ENCODE results near the gene FBXL17.
"Not testable (repeated sequence)": the region's sequence is repeated elsewhere in the genome, so short reads cannot be mapped to it uniquely, and the experiment has no call there.

DNA sequence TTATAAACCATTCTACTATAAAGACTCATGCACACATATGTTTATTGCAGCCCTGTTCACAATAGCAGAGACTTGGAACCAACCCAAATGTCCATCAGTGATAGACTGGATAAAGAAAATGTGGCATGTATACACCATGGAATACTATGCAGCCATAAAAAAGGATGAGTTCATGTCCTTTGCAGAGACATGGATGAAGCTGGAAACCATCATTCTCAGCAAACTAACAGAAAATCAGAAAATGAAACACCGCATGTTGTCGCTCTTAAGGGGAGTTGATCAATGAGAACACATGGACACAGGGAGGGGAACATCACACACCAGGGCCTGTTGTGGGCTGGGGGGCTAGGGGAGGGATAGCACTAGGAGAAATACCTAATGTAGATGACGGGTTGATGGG, 23.3 kb upstream of the FBXL17 start:
- TF ChIP-seq POLR2A (IDR thresholded peaks at IDR 0.05; ENCODE audit: low read length); MAZ (IDR thresholded peaks at IDR 0.05; ENCODE audit: borderline replicate concordance, low read depth, low read length); PHF8 (IDR thresholded peaks at IDR 0.05; ENCODE audit: borderline replicate concordance, low read depth); EP300 (IDR thresholded peaks at IDR 0.05); SMC3 (IDR thresholded peaks at IDR 0.05); RAD21 (conservative IDR thresholded peaks at IDR 0.05 in 1 of 2, IDR thresholded peaks at IDR 0.05 in 1 of 2); EHF (CRISPR knock-in tag; IDR thresholded peaks at IDR 0.05); BHLHE40 (IDR thresholded peaks at IDR 0.05; ENCODE audit: low read depth, low read length); CHD2 (IDR thresholded peaks at IDR 0.05; ENCODE audit: low read length, partially characterized antibody): not testable (repeated sequence)
- TF ChIP-seq, protein P1, sequence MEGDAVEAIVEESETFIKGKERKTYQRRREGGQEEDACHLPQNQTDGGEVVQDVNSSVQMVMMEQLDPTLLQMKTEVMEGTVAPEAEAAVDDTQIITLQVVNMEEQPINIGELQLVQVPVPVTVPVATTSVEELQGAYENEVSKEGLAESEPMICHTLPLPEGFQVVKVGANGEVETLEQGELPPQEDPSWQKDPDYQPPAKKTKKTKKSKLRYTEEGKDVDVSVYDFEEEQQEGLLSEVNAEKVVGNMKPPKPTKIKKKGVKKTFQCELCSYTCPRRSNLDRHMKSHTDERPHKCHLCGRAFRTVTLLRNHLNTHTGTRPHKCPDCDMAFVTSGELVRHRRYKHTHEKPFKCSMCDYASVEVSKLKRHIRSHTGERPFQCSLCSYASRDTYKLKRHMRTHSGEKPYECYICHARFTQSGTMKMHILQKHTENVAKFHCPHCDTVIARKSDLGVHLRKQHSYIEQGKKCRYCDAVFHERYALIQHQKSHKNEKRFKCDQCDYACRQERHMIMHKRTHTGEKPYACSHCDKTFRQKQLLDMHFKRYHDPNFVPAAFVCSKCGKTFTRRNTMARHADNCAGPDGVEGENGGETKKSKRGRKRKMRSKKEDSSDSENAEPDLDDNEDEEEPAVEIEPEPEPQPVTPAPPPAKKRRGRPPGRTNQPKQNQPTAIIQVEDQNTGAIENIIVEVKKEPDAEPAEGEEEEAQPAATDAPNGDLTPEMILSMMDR (IDR thresholded peaks at IDR 0.05), result not testable (repeated sequence)
- TF ChIP-seq, protein P2, sequence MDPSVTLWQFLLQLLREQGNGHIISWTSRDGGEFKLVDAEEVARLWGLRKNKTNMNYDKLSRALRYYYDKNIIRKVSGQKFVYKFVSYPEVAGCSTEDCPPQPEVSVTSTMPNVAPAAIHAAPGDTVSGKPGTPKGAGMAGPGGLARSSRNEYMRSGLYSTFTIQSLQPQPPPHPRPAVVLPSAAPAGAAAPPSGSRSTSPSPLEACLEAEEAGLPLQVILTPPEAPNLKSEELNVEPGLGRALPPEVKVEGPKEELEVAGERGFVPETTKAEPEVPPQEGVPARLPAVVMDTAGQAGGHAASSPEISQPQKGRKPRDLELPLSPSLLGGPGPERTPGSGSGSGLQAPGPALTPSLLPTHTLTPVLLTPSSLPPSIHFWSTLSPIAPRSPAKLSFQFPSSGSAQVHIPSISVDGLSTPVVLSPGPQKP (IDR thresholded peaks at IDR 0.05; ENCODE audit: low read depth, low read length), result not testable (repeated sequence)
- TF ChIP-seq, protein P3, sequence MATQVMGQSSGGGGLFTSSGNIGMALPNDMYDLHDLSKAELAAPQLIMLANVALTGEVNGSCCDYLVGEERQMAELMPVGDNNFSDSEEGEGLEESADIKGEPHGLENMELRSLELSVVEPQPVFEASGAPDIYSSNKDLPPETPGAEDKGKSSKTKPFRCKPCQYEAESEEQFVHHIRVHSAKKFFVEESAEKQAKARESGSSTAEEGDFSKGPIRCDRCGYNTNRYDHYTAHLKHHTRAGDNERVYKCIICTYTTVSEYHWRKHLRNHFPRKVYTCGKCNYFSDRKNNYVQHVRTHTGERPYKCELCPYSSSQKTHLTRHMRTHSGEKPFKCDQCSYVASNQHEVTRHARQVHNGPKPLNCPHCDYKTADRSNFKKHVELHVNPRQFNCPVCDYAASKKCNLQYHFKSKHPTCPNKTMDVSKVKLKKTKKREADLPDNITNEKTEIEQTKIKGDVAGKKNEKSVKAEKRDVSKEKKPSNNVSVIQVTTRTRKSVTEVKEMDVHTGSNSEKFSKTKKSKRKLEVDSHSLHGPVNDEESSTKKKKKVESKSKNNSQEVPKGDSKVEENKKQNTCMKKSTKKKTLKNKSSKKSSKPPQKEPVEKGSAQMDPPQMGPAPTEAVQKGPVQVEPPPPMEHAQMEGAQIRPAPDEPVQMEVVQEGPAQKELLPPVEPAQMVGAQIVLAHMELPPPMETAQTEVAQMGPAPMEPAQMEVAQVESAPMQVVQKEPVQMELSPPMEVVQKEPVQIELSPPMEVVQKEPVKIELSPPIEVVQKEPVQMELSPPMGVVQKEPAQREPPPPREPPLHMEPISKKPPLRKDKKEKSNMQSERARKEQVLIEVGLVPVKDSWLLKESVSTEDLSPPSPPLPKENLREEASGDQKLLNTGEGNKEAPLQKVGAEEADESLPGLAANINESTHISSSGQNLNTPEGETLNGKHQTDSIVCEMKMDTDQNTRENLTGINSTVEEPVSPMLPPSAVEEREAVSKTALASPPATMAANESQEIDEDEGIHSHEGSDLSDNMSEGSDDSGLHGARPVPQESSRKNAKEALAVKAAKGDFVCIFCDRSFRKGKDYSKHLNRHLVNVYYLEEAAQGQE (IDR thresholded peaks at IDR 0.05), result not testable (repeated sequence)

Data from A549 (cell line).